K562 (cell line): ENCODE results near the gene AARSD1. TPM values are rescaled to one million over a fixed set of nuclear protein-coding genes. Genes with fewer than 3 reads are reported as not detected.

Source experiments
- ATAC-seq: fragments of 200-7000 bp; cut with Tn5 transposase; 3 replicates; pipeline ENCODE4 v1.9.1; 2020; ENCODE audit warnings: moderate library complexity
- BruUV-seq: library from RNA; stranded (reverse); fragments of 400-500 nt; replicated peaks from 2 replicates; lab custom pipeline; 2021; lab: Mats Ljungman, UMichigan
- CTCF ChIA-PET: fragments of 300-600 bp; formaldehyde crosslinking; extraction: SDS; loops from one replicate; lab custom pipeline; 2021; ENCODE audit warnings: low intra/inter-chr PET ratio; lab: Yijun Ruan, JAX
- POLR2A ChIA-PET: fragments of 300-600, 350-650 bp; sonication (Branson Sonifier 250); formaldehyde crosslinking; extraction: SDS; loops from one replicate; lab custom pipeline; 2021; ENCODE audit warnings: antibody characterized with exemption, inconsistent platforms; lab: Yijun Ruan, JAX
- DNase-seq, 4 experiments: peaks; one replicate each; pipeline versions ENCODE4 v3.0.0 to v3.0.0-alpha.2; 2011 to 2018; ENCODE audit warnings: low spot score in 3 of 4, mixed read lengths in 3 of 4; ENCODE audit errors: extremely low read depth in 1 of 4
- FAIRE-seq: peaks from 2 replicates; lab custom pipeline; 2011; peaks lifted over from hg19 to GRCh38; lab: Jason Lieb, UNC
- H2AFZ ChIP-seq: 2 replicates; pipeline ENCODE4 v1.6.0; 2011; ENCODE audit warnings: low read depth, low read length, control low read depth, inconsistent platforms
- H3K27ac ChIP-seq: fragments of 200-600 bp; 3 replicates; pipeline ENCODE4 v1.8.0; 2011; ENCODE audit warnings: low read depth, mild to moderate bottlenecking, control low read depth, inconsistent platforms, low read length, moderate library complexity, mixed read lengths; ENCODE audit errors: extremely low read depth
- H3K27me3 ChIP-seq, 2 experiments: fragments of 300-600 bp in 1 of 2; 2 replicates in 1 of 2; 3 replicates in 1 of 2; pipeline versions ENCODE4 v1.6.0 to v1.8.0; 2011; ENCODE audit warnings: inconsistent platforms in 2 of 2, low read length in 2 of 2, mild to moderate bottlenecking in 1 of 2, mixed read lengths in 1 of 2, moderate library complexity in 1 of 2; ENCODE audit not compliant: control insufficient read depth in 2 of 2, insufficient read depth in 2 of 2
- H3K36me3 ChIP-seq: fragments of 300-600 bp; 3 replicates; pipeline ENCODE4 v1.8.0; 2011; ENCODE audit warnings: mild to moderate bottlenecking, low read length, inconsistent platforms; ENCODE audit not compliant: control insufficient read depth, insufficient read depth
- H3K4me1 ChIP-seq, 2 experiments: fragments of 200-600 bp in 1 of 2; replicated peaks in 1 of 2; 2 replicates in 1 of 2; 3 replicates in 1 of 2; pipeline versions ENCODE4 v1.5.1 to v1.8.0; 2011; ENCODE audit warnings: inconsistent platforms in 2 of 2, low read length in 2 of 2, mild to moderate bottlenecking in 1 of 2, mixed read lengths in 1 of 2, moderate library complexity in 1 of 2; ENCODE audit not compliant: control insufficient read depth in 2 of 2, insufficient read depth in 2 of 2
- H3K4me2 ChIP-seq: 2 replicates; pipeline ENCODE4 v1.6.1; 2011; ENCODE audit warnings: low read length, control low read depth, inconsistent platforms, mixed read lengths; ENCODE audit not compliant: insufficient read depth
- H3K4me3 ChIP-seq: fragments of 200-600 bp; sonication (generic), shearing (Covaris generic); 2 replicates; pipeline ENCODE4 v1.5.1; 2016; ENCODE audit warnings: control low read depth, inconsistent platforms
- H3K79me2 ChIP-seq: fragments of 200-600 bp; 3 replicates; pipeline ENCODE4 v1.8.0; 2011; ENCODE audit warnings: low read length, inconsistent platforms; ENCODE audit not compliant: control insufficient read depth, insufficient read depth
- H3K9ac ChIP-seq, 2 experiments: 2 replicates each; pipeline versions ENCODE4 v1.6.0 to v1.6.1; 2011; ENCODE audit warnings: low read depth in 2 of 2, low read length in 2 of 2, control low read depth in 1 of 2, inconsistent platforms in 1 of 2, mild to moderate bottlenecking in 1 of 2, mixed read lengths in 1 of 2; ENCODE audit not compliant: insufficient read depth in 1 of 2
- H3K9me1 ChIP-seq: one replicate; pipeline ENCODE4 v1.6.0; 2011; ENCODE audit warnings: inconsistent platforms, mild to moderate bottlenecking, low read length, moderate library complexity; ENCODE audit not compliant: control insufficient read depth, insufficient read depth
- H3K9me3 ChIP-seq: replicated peaks from 2 replicates; pipeline ENCODE4 v1.5.1; 2011; ENCODE audit warnings: low read depth, low read length, inconsistent platforms; ENCODE audit not compliant: control insufficient read depth, insufficient read depth
- H4K20me1 ChIP-seq: replicated peaks from 2 replicates; pipeline ENCODE4 v1.6.1; 2011; ENCODE audit warnings: low read length, inconsistent platforms, mixed read lengths; ENCODE audit not compliant: control insufficient read depth, insufficient read depth
- ADNP ChIP-seq: fragments of 200-800 bp; sonication (Bioruptor generic); IDR thresholded peaks from 2 replicates; pipeline ENCODE4 v1.6.1; 2016; ENCODE audit warnings: missing genetic modification characterization, missing compliant biosample characterization
- CBX1 ChIP-seq: sonication (generic); IDR thresholded peaks from 2 replicates; pipeline ENCODE4 v1.6.1; 2016; ENCODE audit warnings: antibody characterized with exemption, low read depth, mild to moderate bottlenecking
- FOXA3 ChIP-seq, 2 experiments: fragments of 450-650 bp in 1 of 2; sonication (generic) in 1 of 2; formaldehyde crosslinking; IDR thresholded peaks in 1 of 2; conservative IDR thresholded peaks in 1 of 2; 2 replicates each; pipeline versions ENCODE4 v1.4.0 to v1.8.0; 2020 to 2022; ENCODE audit warnings: mild to moderate bottlenecking in 2 of 2, missing genetic modification reagents in 1 of 2
- HNRNPK ChIP-seq: fragments of 200-400 bp; formaldehyde crosslinking; IDR thresholded peaks from one replicate; pipeline ENCODE4 v1.6.1; 2018; ENCODE audit warnings: mild to moderate bottlenecking, low read depth, low read length; ENCODE audit not compliant: poor library complexity, severe bottlenecking
- HNRNPLL ChIP-seq: fragments of 200-400 bp; formaldehyde crosslinking; IDR thresholded peaks from 2 replicates; pipeline ENCODE4 v1.6.1; 2017; ENCODE audit warnings: low read length, low read depth, mild to moderate bottlenecking; ENCODE audit not compliant: poor library complexity, severe bottlenecking
- MEF2D ChIP-seq: conservative IDR thresholded peaks from 2 replicates; pipeline ENCODE4 v1.6.1; 2016; ENCODE audit warnings: low read depth, missing genetic modification characterization, missing compliant biosample characterization
- NCOA1 ChIP-seq: fragments of 450-650 bp; IDR thresholded peaks from 2 replicates; pipeline ENCODE4 v1.6.1; 2016; ENCODE audit warnings: low read depth
- NFIC ChIP-seq: fragments of 450-650 bp; IDR thresholded peaks from 2 replicates; pipeline ENCODE4 v1.6.1; 2017; ENCODE audit warnings: mild to moderate bottlenecking, inconsistent platforms
- NFXL1 ChIP-seq: fragments of 450-650 bp; formaldehyde crosslinking; IDR thresholded peaks from 2 replicates; pipeline ENCODE4 v1.4.0; 2021; ENCODE audit warnings: mild to moderate bottlenecking
- POLR2B ChIP-seq: fragments of 450-650 bp; IDR thresholded peaks from 2 replicates; pipeline ENCODE4 v1.6.1; 2018; ENCODE audit warnings: low read depth; ENCODE audit not compliant: partially characterized antibody
- RFX5 ChIP-seq: IDR thresholded peaks from 2 replicates; pipeline ENCODE4 v1.6.1; 2011; ENCODE audit warnings: low read depth, mild to moderate bottlenecking, improper control_type of control experiment, low read length
- SP2 ChIP-seq: IDR thresholded peaks from 2 replicates; pipeline ENCODE4 v1.6.1; 2011; ENCODE audit warnings: mild to moderate bottlenecking, low read depth, low read length, moderate library complexity; ENCODE audit not compliant: poor library complexity, severe bottlenecking; ENCODE audit errors: extremely low read depth
- ZNF224 ChIP-seq: sonication (generic); formaldehyde crosslinking; IDR thresholded peaks from 2 replicates; pipeline ENCODE4 v1.8.0; 2022; ENCODE audit warnings: mild to moderate bottlenecking, missing genetic modification reagents
- WGBS: fragments of 100-300 bp; shearing (Covaris generic); methylation state at CpG from one replicate; pipeline ENCODE4 v1.1.6; 2016; ENCODE audit warnings: low coverage, mixed read lengths; ENCODE audit not compliant: insufficient coverage; ENCODE audit errors: missing lambda C conversion rate; 5-methylcytosine and 5-hydroxymethylcytosine counted together
- in situ Hi-C: fragments of 300-500 bp; cut with MboI; formaldehyde crosslinking; loops from 4 replicates; pipeline ENCODE4 v1.15.0; 2018; ENCODE audit warnings: inconsistent platforms, mixed read lengths
- intact Hi-C: fragments of 100-400 bp; cut with micrococcal nuclease; formaldehyde crosslinking; loops from 2 replicates; pipeline ENCODE4 v1.14.2; 2022
- polyA plus RNA-seq, 8 experiments: library from polyadenylated mRNA; depleted of rRNA in 4 of 8; stranded (reverse) in 5 of 8; unstranded in 3 of 8; fragments of >200 nt; fragmentation: Nextera tagmentation in 2 of 8; fragmentation: Illumina TruSeq in 1 of 8; extraction: Ambion mirVana in 2 of 8; extraction: Trizol in 1 of 8; gene quantifications; 2 replicates each; pipeline versions ENCODE4 v1.2.1 to v1.2.3, GENCODE V29; 2011 to 2014; ENCODE audit warnings: inconsistent platforms in 1 of 8, missing spikeins in 1 of 8
- total RNA-seq, 7 experiments: library from RNA; depleted of rRNA in 6 of 7; stranded (reverse); fragments of >200 nt in 6 of 7; fragmentation: Illumina TruSeq in 2 of 7; extraction: Trizol in 2 of 7; gene quantifications; 2 replicates each; pipeline versions ENCODE4 v1.2.1 to v1.2.3, GENCODE V29; 2011 to 2021; ENCODE audit warnings: low replicate concordance in 1 of 7
- TF ChIP-seq, protein P1 (sequence below): sonication (generic); formaldehyde crosslinking; IDR thresholded peaks from 2 replicates; pipeline ENCODE4 v1.8.1; 2023; ENCODE audit warnings: mild to moderate bottlenecking, missing genetic modification reagents
- TF ChIP-seq, protein P2 (sequence below): IDR thresholded peaks from 2 replicates; pipeline ENCODE4 v1.6.1; 2012; ENCODE audit warnings: low read depth, low read length, improper control_type of control experiment, borderline replicate concordance
- TF ChIP-seq, protein P3 (sequence below): fragments of 450-650 bp; IDR thresholded peaks from 2 replicates; pipeline ENCODE4 v1.6.1; 2016; ENCODE audit warnings: mild to moderate bottlenecking

The AARSD1 gene
- total and polyA plus RNA-seq, 9 of the 15 experiments (the other 6 are each of a cell fraction or from before 2014, with no cell fraction given): 51.7 to 98.5 (median 68.6) TPM

DNA sequence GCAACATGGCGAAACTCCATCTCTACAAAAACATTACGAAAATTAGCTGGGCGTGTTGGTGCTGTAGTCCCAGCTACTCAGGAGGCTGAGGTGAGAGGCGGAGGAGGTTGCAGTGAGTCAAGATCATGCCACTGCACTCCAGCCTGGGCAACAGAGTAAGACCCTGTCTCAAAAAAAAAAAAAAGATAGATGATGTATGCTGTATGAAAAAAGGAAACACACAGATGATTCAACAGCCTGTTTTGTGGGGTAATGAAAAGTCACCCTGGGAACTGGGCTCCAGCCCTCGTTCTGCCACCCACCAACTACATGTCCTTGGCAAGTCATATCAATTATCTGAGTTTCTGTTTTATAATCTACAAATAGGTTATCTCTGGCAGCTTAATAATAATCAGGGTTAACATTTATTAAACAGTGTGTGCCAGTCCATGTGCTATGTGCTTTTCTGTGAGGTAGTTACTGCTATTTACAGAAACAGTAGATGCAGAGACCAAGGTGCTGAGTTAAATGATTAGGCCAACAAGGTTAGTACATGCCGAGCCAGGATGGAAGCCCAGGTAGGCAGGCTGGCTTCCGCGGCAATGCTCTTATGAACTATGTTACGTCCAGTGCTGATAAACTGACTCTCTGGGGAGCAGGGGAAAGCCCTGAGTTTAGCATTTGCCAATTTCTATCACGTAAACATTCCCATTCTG lies 62.6 kb downstream of the AARSD1 start:
- BruUV-seq: no TSS peak
- intact Hi-C loops: no loop called here
- Histone ChIP-seq H3K9me1 (no peaks in the 10 kb centered on the region), H3K4me3 (no peak overlapping the region), H3K27ac (no peak overlapping the region), H3K4me2 (no peak overlapping the region), H2AFZ (no peak overlapping the region), H3K36me3 (no peaks in the 10 kb centered on the region), H4K20me1 (no peaks in the 10 kb centered on the region), H3K27me3 (peaks cover 22 to 41% of the 10 kb centered on the region in 2 experiments), H3K79me2 (no peaks in the 10 kb centered on the region), H3K9me3 (no peaks in the 10 kb centered on the region; the same call in 1 of the 2 replicates), H3K9ac (no peak overlapping the region), H3K4me1 (no peaks in the 10 kb centered on the region)
- FAIRE-seq (no peak), ATAC-seq (no peak), DNase-seq (no peak)
- ChIA-PET POLR2A (interaction anchor here (0.7 kb wide), 1 partner anchor 68 kb away, joined by 3 read pairs; no protein-coding TSS in a partner anchor), CTCF (no interaction called here)
- WGBS: 10% methylated on average over 10 of the region's 10 CpGs
- in situ Hi-C loops: no loop called here
- TF ChIP-seq, protein P1, sequence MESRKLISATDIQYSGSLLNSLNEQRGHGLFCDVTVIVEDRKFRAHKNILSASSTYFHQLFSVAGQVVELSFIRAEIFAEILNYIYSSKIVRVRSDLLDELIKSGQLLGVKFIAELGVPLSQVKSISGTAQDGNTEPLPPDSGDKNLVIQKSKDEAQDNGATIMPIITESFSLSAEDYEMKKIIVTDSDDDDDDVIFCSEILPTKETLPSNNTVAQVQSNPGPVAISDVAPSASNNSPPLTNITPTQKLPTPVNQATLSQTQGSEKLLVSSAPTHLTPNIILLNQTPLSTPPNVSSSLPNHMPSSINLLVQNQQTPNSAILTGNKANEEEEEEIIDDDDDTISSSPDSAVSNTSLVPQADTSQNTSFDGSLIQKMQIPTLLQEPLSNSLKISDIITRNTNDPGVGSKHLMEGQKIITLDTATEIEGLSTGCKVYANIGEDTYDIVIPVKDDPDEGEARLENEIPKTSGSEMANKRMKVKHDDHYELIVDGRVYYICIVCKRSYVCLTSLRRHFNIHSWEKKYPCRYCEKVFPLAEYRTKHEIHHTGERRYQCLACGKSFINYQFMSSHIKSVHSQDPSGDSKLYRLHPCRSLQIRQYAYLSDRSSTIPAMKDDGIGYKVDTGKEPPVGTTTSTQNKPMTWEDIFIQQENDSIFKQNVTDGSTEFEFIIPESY (CRISPR knock-in tag): no peak
- TF ChIP-seq MEF2D (tag): no peak
- no peak for TF ChIP-seq FOXA3 (CRISPR knock-in tag; conservative IDR thresholded peaks at IDR 0.05 in 1 of 2, IDR thresholded peaks at IDR 0.05 in 1 of 2)
- TF ChIP-seq SP2: no peak
- TF ChIP-seq POLR2B: no peak
- TF ChIP-seq, protein P2, sequence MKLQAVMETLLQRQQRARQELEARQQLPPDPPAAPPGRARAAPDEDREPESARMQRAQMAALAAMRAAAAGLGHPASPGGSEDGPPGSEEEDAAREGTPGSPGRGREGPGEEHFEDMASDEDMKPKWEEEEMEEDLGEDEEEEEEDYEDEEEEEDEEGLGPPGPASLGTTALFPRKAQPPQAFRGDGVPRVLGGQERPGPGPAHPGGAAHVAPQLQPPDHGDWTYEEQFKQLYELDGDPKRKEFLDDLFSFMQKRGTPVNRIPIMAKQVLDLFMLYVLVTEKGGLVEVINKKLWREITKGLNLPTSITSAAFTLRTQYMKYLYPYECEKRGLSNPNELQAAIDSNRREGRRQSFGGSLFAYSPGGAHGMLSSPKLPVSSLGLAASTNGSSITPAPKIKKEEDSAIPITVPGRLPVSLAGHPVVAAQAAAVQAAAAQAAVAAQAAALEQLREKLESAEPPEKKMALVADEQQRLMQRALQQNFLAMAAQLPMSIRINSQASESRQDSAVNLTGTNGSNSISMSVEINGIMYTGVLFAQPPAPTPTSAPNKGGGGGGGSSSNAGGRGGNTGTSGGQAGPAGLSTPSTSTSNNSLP: no peak
- no peak for TF ChIP-seq HNRNPK
- TF ChIP-seq ADNP: no peak
- TF ChIP-seq ZNF224 (CRISPR knock-in tag): no peak
- TF ChIP-seq, protein P3, sequence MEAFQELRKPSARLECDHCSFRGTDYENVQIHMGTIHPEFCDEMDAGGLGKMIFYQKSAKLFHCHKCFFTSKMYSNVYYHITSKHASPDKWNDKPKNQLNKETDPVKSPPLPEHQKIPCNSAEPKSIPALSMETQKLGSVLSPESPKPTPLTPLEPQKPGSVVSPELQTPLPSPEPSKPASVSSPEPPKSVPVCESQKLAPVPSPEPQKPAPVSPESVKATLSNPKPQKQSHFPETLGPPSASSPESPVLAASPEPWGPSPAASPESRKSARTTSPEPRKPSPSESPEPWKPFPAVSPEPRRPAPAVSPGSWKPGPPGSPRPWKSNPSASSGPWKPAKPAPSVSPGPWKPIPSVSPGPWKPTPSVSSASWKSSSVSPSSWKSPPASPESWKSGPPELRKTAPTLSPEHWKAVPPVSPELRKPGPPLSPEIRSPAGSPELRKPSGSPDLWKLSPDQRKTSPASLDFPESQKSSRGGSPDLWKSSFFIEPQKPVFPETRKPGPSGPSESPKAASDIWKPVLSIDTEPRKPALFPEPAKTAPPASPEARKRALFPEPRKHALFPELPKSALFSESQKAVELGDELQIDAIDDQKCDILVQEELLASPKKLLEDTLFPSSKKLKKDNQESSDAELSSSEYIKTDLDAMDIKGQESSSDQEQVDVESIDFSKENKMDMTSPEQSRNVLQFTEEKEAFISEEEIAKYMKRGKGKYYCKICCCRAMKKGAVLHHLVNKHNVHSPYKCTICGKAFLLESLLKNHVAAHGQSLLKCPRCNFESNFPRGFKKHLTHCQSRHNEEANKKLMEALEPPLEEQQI: no peak
- TF ChIP-seq RFX5: no peak
- no peak for TF ChIP-seq NFIC
- no peak for TF ChIP-seq HNRNPLL
- TF ChIP-seq CBX1: no peak
- TF ChIP-seq NFXL1 (CRISPR knock-in tag): no peak
- no peak for TF ChIP-seq NCOA1
